BE2C (cell line): Measurements from ENCODE around the gene DIS3L2.

Source experiments
- DNase-seq: peaks from one replicate; pipeline ENCODE4 v3.0.0-alpha.2; 2020
- H3K27me3 ChIP-seq: fragments of 250-450 bp; sonication (Bioruptor Pico); 2 replicates; pipeline ENCODE4 v1.5.1; 2020; ENCODE audit warnings: mild to moderate bottlenecking
- H3K36me3 ChIP-seq: fragments of 250-450 bp; sonication (Bioruptor Pico); 2 replicates; pipeline ENCODE4 v1.5.1; 2020; ENCODE audit warnings: mild to moderate bottlenecking
- H3K4me1 ChIP-seq: fragments of 250-450 bp; sonication (Bioruptor Pico); 2 replicates; pipeline ENCODE4 v1.5.1; 2020
- H3K4me3 ChIP-seq: 2 replicates; pipeline ENCODE4 v1.5.1; 2011; ENCODE audit warnings: low read depth, low read length
- H3K9me3 ChIP-seq: fragments of 250-450 bp; sonication (Bioruptor Pico); 2 replicates; pipeline ENCODE4 v1.5.1; 2020
- CTCF ChIP-seq: IDR thresholded peaks from 2 replicates; pipeline ENCODE4 v1.5.1; 2012; ENCODE audit warnings: mild to moderate bottlenecking, low read depth, low read length

DIS3L2 gene

GRCh38 chr2:232038881-232039485 is 77.5 kb downstream of the DIS3L2 start:
- Histone ChIP-seq H3K9me3 (no peaks in the 10 kb centered on the region), H3K36me3 (peaks cover 10% of the 10 kb centered on the region; the same call in 1 of the 2 replicates), H3K27me3 (no peaks in the 10 kb centered on the region), H3K4me1 (peaks cover 9% of the 10 kb centered on the region), H3K4me3 (no peak overlapping the region)
- DNase-seq, result no peak
- no peak for TF ChIP-seq CTCF

GRCh38 chr2:232042911-232043574 is 81.5 kb downstream of the DIS3L2 start:
- H3K36me3 ChIP-seq, result no peaks in the 10 kb centered on the region
- peaks cover 9% of the 10 kb centered on the region for H3K4me1 ChIP-seq
- H3K9me3 ChIP-seq, result no peaks in the 10 kb centered on the region
- no peak overlapping the region for H3K4me3 ChIP-seq
- no peak for DNase-seq
- TF ChIP-seq CTCF, result no peak
- H3K27me3 ChIP-seq, result no peaks in the 10 kb centered on the region

GRCh38 chr2:232043966-232044365 is 82.5 kb downstream of the DIS3L2 start:
- H3K9me3 ChIP-seq, result no peaks in the 10 kb centered on the region
- DNase-seq, result no peak
- peaks cover 3% of the 10 kb centered on the region; the same call in 1 of the 2 replicates for H3K4me1 ChIP-seq
- TF ChIP-seq CTCF, result no peak
- H3K4me3 ChIP-seq, result no peak overlapping the region
- no peaks in the 10 kb centered on the region for H3K36me3 ChIP-seq
- no peaks in the 10 kb centered on the region for H3K27me3 ChIP-seq

- Histone ChIP-seq H3K4me1 (no peaks in the 10 kb centered on the region), H3K36me3 (no peaks in the 10 kb centered on the region), H3K9me3 (no peaks in the 10 kb centered on the region), H3K27me3 (no peaks in the 10 kb centered on the region), H3K4me3 (no peak overlapping the region)
- no peak for DNase-seq
- no peak for TF ChIP-seq CTCF
Observed at GRCh38 chr2:232049350-232049749, 87.8 kb downstream of the DIS3L2 start.

- no peak overlapping the region for H3K4me3 ChIP-seq
- no peaks in the 10 kb centered on the region for H3K36me3 ChIP-seq
- DNase-seq, result no peak
- no peaks in the 10 kb centered on the region for H3K9me3 ChIP-seq
- TF ChIP-seq CTCF, result no peak
- H3K27me3 ChIP-seq, result no peaks in the 10 kb centered on the region
- H3K4me1 ChIP-seq, result no peaks in the 10 kb centered on the region
Observed at GRCh38 chr2:232052591-232052990, 91.1 kb downstream of the DIS3L2 start.

GRCh38 chr2:232053777-232054176 is 92.3 kb downstream of the DIS3L2 start:
- no peaks in the 10 kb centered on the region for H3K9me3 ChIP-seq
- H3K27me3 ChIP-seq, result no peaks in the 10 kb centered on the region
- H3K4me1 ChIP-seq, result no peaks in the 10 kb centered on the region
- H3K36me3 ChIP-seq, result no peaks in the 10 kb centered on the region
- no peak overlapping the region for H3K4me3 ChIP-seq
- DNase-seq, result no peak
- no peak for TF ChIP-seq CTCF
